HEK293 (cell line): ENCODE measurements around the gene BLTP3A.

Experiments
- CTCF ChIA-PET: fragments of 350-600 bp; formaldehyde crosslinking; extraction: SDS; loops from one replicate; lab custom pipeline; 2021; ENCODE audit warnings: antibody characterized with exemption; lab: Yijun Ruan, JAX
- POLR2A ChIA-PET: fragments of 300-600 bp; formaldehyde crosslinking; extraction: SDS; loops from one replicate; lab custom pipeline; 2020; ENCODE audit warnings: antibody characterized with exemption, inconsistent platforms; lab: Yijun Ruan, JAX
- H3K27ac ChIP-seq: fragments of 200-500 bp; sonication (Bioruptor generic); 2 replicates; pipeline ENCODE4 v1.5.1; 2014; ENCODE audit warnings: low read depth, low read length, control low read depth, inconsistent platforms; ENCODE audit errors: extremely low read depth
- H3K36me3 ChIP-seq, 2 experiments: fragments of 200-500 bp in 1 of 2; sonication (Bioruptor generic) in 1 of 2; 1 replicate in 1 of 2; 2 replicates in 1 of 2; pipeline ENCODE4 v1.5.1; 2014 to 2017; ENCODE audit warnings: inconsistent platforms in 2 of 2, low read length in 2 of 2; ENCODE audit not compliant: control insufficient read depth in 2 of 2, insufficient read depth in 1 of 2
- H3K4me1 ChIP-seq: fragments of 200-500 bp; sonication (Bioruptor generic); 2 replicates; pipeline ENCODE4 v1.5.1; 2014; ENCODE audit warnings: mild to moderate bottlenecking, low read length, inconsistent platforms; ENCODE audit not compliant: control insufficient read depth, insufficient read depth
- H3K4me3 ChIP-seq: 2 replicates; pipeline ENCODE4 v1.5.1; 2011; ENCODE audit warnings: low read depth, mild to moderate bottlenecking, control low read depth, low read length, moderate library complexity
- H3K9me3 ChIP-seq: fragments of 200-500 bp; sonication (Bioruptor generic); 2 replicates; pipeline ENCODE4 v1.5.1; 2014; ENCODE audit warnings: low read depth, low read length, inconsistent platforms; ENCODE audit not compliant: control insufficient read depth, insufficient read depth
- GFI1B ChIP-seq: fragments of 450-650 bp; formaldehyde crosslinking; IDR thresholded peaks from 2 replicates; pipeline ENCODE4 v1.5.1; 2016; ENCODE audit warnings: missing biosample characterization, missing genetic modification characterization
- HOXA7 ChIP-seq: sonication (generic); formaldehyde crosslinking; IDR thresholded peaks from 2 replicates; pipeline ENCODE4 v1.8.1; 2022; ENCODE audit warnings: missing genetic modification reagents, borderline replicate concordance
- KLF16 ChIP-seq: fragments of 450-650 bp; formaldehyde crosslinking; IDR thresholded peaks from 2 replicates; pipeline ENCODE4 v1.5.1; 2017; ENCODE audit warnings: missing biosample characterization, missing genetic modification characterization
- KLF8 ChIP-seq: fragments of 450-650 bp; formaldehyde crosslinking; IDR thresholded peaks from 2 replicates; pipeline ENCODE4 v1.5.1; 2016; ENCODE audit warnings: missing biosample characterization, missing genetic modification characterization
- KLF9 ChIP-seq: fragments of 450-650 bp; formaldehyde crosslinking; IDR thresholded peaks from 2 replicates; pipeline ENCODE4 v1.5.1; 2016; ENCODE audit warnings: missing biosample characterization, missing genetic modification characterization, low read depth
- MZF1 ChIP-seq: fragments of 450-650 bp; formaldehyde crosslinking; IDR thresholded peaks from 2 replicates; pipeline ENCODE4 v1.5.1; 2017; ENCODE audit warnings: missing biosample characterization, missing genetic modification characterization, borderline replicate concordance
- PRDM1 ChIP-seq: fragments of 450-650 bp; formaldehyde crosslinking; IDR thresholded peaks from 2 replicates; pipeline ENCODE4; 2016; ENCODE audit warnings: missing biosample characterization, missing genetic modification characterization
- SCRT2 ChIP-seq: fragments of 450-650 bp; formaldehyde crosslinking; IDR thresholded peaks from 2 replicates; pipeline ENCODE4 v1.5.1; 2016; ENCODE audit warnings: missing biosample characterization, missing genetic modification characterization
- SP7 ChIP-seq: fragments of 450-650 bp; formaldehyde crosslinking; IDR thresholded peaks from 2 replicates; pipeline ENCODE4 v1.5.1; 2016; ENCODE audit warnings: missing biosample characterization, missing genetic modification characterization
- WT1 ChIP-seq: fragments of 450-650 bp; formaldehyde crosslinking; IDR thresholded peaks from 2 replicates; pipeline ENCODE4 v1.5.1; 2016; ENCODE audit warnings: missing biosample characterization, missing genetic modification characterization
- ZBTB21 ChIP-seq: fragments of 450-650 bp; formaldehyde crosslinking; IDR thresholded peaks from 2 replicates; pipeline ENCODE4 v1.5.1; 2017; ENCODE audit warnings: missing biosample characterization, missing genetic modification characterization
- ZEB2 ChIP-seq: fragments of 450-650 bp; formaldehyde crosslinking; IDR thresholded peaks from 2 replicates; pipeline ENCODE4 v1.5.1; 2016; ENCODE audit warnings: missing biosample characterization, missing genetic modification characterization
- ZFP3 ChIP-seq: fragments of 450-650 bp; formaldehyde crosslinking; IDR thresholded peaks from 2 replicates; pipeline ENCODE4 v1.5.1; 2016; ENCODE audit warnings: low read depth, missing biosample characterization, missing genetic modification characterization
- ZNF121 ChIP-seq: fragments of 450-650 bp; formaldehyde crosslinking; IDR thresholded peaks from 2 replicates; pipeline ENCODE4 v1.5.1; 2016; ENCODE audit warnings: missing biosample characterization, missing genetic modification characterization
- ZNF132 ChIP-seq: fragments of 450-650 bp; formaldehyde crosslinking; IDR thresholded peaks from 2 replicates; pipeline ENCODE4 v1.5.1; 2017; ENCODE audit warnings: missing biosample characterization, missing genetic modification characterization, borderline replicate concordance
- ZNF133 ChIP-seq: fragments of 450-650 bp; formaldehyde crosslinking; IDR thresholded peaks from 2 replicates; pipeline ENCODE4 v1.5.1; 2016; ENCODE audit warnings: missing biosample characterization, missing genetic modification characterization
- ZNF184 ChIP-seq: fragments of 450-650 bp; IDR thresholded peaks from 2 replicates; pipeline ENCODE4 v1.5.1; 2018; ENCODE audit warnings: missing biosample characterization, mild to moderate bottlenecking, missing genetic modification characterization
- ZNF2 ChIP-seq: fragments of 450-650 bp; formaldehyde crosslinking; IDR thresholded peaks from 2 replicates; pipeline ENCODE4 v1.5.1; 2016; ENCODE audit warnings: missing biosample characterization, missing genetic modification characterization
- ZNF248 ChIP-seq: fragments of 450-650 bp; formaldehyde crosslinking; IDR thresholded peaks from 2 replicates; pipeline ENCODE4 v1.5.1; 2017; ENCODE audit warnings: missing biosample characterization, missing genetic modification characterization
- ZNF302 ChIP-seq: fragments of 450-650 bp; formaldehyde crosslinking; IDR thresholded peaks from 2 replicates; pipeline ENCODE4 v1.5.1; 2016; ENCODE audit warnings: missing biosample characterization, missing genetic modification characterization, low read depth
- ZNF335 ChIP-seq: fragments of 450-650 bp; formaldehyde crosslinking; conservative IDR thresholded peaks from 2 replicates; pipeline ENCODE4 v1.5.1; 2016; ENCODE audit warnings: missing biosample characterization, missing genetic modification characterization
- ZNF473 ChIP-seq: fragments of 450-650 bp; formaldehyde crosslinking; IDR thresholded peaks from 2 replicates; pipeline ENCODE4 v1.5.1; 2017; ENCODE audit warnings: missing biosample characterization, missing genetic modification characterization
- ZNF596 ChIP-seq: fragments of 450-650 bp; IDR thresholded peaks from 2 replicates; pipeline ENCODE4 v1.5.0; 2018; ENCODE audit warnings: missing biosample characterization, mild to moderate bottlenecking, missing genetic modification characterization, moderate library complexity
- ZNF692 ChIP-seq: fragments of 450-650 bp; formaldehyde crosslinking; IDR thresholded peaks from 2 replicates; pipeline ENCODE4 v1.5.1; 2016; ENCODE audit warnings: missing biosample characterization, missing genetic modification characterization
- ZNF785 ChIP-seq: fragments of 450-650 bp; formaldehyde crosslinking; IDR thresholded peaks from 2 replicates; pipeline ENCODE4 v1.5.1; 2016; ENCODE audit warnings: missing biosample characterization, missing genetic modification characterization
- ZNF791 ChIP-seq: fragments of 450-650 bp; formaldehyde crosslinking; IDR thresholded peaks from 2 replicates; pipeline ENCODE4 v1.5.1; 2016; ENCODE audit warnings: missing biosample characterization, missing genetic modification characterization
- ZNF830 ChIP-seq: fragments of 450-650 bp; IDR thresholded peaks from 2 replicates; pipeline ENCODE4 v1.5.0; 2018; ENCODE audit warnings: missing biosample characterization, missing genetic modification characterization, low read depth, mild to moderate bottlenecking, moderate library complexity
- ZSCAN18 ChIP-seq: fragments of 450-650 bp; formaldehyde crosslinking; IDR thresholded peaks from 2 replicates; pipeline ENCODE4 v1.5.1; 2016; ENCODE audit warnings: missing biosample characterization, missing genetic modification characterization
- ZXDB ChIP-seq: fragments of 450-650 bp; formaldehyde crosslinking; IDR thresholded peaks from 2 replicates; pipeline ENCODE4 v1.5.1; 2016; ENCODE audit warnings: missing biosample characterization, missing genetic modification characterization
- TF ChIP-seq, protein P1 (sequence below): fragments of 450-650 bp; formaldehyde crosslinking; IDR thresholded peaks from 2 replicates; pipeline ENCODE4 v1.5.1; 2016; ENCODE audit warnings: missing biosample characterization, missing genetic modification characterization
- TF ChIP-seq, protein P2 (sequence below): fragments of 450-650 bp; formaldehyde crosslinking; IDR thresholded peaks from 2 replicates; pipeline ENCODE4 v1.5.1; 2016; ENCODE audit warnings: missing biosample characterization, missing genetic modification characterization, low read depth

The BLTP3A gene

DNA sequence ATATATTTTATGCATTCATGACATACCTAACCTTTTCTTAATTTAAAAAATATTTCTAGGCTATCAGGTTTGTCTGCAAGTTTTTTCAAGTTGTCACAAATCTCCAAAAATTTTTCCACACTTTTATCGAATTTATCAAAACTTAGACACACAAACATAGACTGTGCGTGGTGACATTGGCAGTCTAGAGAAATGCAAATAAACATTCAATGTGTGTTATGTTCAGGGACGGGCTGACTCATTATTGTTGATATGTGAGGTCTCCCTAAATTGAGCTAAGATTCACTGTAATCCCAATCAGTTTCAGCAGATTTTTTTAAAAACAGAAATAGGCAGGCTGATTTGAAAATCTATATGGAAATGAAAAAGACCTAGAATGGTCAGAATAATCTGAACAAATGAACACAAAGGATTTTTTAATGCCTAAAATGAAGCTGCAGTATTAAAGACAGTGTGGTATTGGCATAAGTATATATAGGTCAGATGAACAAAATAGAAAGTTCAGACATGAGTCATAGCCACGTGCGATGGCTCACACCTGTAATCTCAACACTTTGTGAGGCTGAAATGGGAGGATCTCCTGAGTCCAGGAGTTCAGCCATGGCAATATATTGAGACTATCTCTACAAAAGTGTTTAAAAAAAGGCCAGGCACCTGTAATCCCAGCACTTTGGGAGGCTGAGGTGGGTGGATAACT lies 19.2 kb downstream of the BLTP3A start:
- Histone ChIP-seq H3K4me3 (no peak overlapping the region), H3K27ac (no peak overlapping the region; the same call in 1 of the 2 replicates), H3K4me1 (peaks cover 12% of the 10 kb centered on the region), H3K9me3 (no peaks in the 10 kb centered on the region), H3K36me3 (no peaks in the 10 kb centered on the region; a peak in 1 of 3 replicates)
- CTCF ChIA-PET = interaction anchor here (0.6 kb wide), 1 partner anchor 76 kb away, joined by 3 read pairs; no protein-coding TSS in a partner anchor
- POLR2A ChIA-PET = no interaction called here
- no peak for TF ChIP-seq ZNF2 (tag by site-specific recombination)
- TF ChIP-seq ZNF302 (tag by site-specific recombination) = no peak
- no peak for TF ChIP-seq MZF1 (tag by site-specific recombination)
- TF ChIP-seq ZNF184 (tag by site-specific recombination) = 0 out of 2 replicates have a peak, but pooled peaks have one; percentile 23
- TF ChIP-seq ZNF248 = no peak
- TF ChIP-seq, protein P1, sequence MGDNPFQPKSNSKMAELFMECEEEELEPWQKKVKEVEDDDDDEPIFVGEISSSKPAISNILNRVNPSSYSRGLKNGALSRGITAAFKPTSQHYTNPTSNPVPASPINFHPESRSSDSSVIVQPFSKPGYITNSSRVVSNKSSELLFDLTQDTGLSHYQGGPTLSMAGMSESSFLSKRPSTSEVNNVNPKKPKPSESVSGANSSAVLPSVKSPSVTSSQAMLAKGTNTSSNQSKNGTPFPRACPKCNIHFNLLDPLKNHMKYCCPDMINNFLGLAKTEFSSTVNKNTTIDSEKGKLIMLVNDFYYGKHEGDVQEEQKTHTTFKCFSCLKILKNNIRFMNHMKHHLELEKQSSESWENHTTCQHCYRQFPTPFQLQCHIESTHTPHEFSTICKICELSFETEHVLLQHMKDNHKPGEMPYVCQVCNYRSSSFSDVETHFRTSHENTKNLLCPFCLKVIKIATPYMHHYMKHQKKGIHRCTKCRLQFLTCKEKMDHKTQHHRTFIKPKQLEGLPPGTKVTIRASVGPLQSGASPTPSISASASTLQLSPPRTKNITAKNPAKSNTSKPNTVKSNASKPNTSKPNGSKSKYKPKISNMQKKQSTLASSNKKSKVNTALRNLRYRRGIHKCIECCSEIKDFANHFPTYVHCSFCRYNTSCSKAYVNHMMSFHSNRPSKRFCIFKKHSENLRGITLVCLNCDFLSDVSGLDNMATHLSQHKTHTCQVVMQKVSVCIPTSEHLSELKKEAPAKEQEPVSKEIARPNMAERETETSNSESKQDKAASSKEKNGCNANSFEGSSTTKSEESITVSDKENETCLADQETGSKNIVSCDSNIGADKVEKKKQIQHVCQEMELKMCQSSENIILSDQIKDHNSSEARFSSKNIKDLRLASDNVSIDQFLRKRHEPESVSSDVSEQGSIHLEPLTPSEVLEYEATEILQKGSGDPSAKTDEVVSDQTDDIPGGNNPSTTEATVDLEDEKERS (tag by site-specific recombination) = no peak
- no peak for TF ChIP-seq ZNF596 (tag by site-specific recombination)
- no peak for TF ChIP-seq ZXDB (tag by site-specific recombination)
- TF ChIP-seq, protein P2, sequence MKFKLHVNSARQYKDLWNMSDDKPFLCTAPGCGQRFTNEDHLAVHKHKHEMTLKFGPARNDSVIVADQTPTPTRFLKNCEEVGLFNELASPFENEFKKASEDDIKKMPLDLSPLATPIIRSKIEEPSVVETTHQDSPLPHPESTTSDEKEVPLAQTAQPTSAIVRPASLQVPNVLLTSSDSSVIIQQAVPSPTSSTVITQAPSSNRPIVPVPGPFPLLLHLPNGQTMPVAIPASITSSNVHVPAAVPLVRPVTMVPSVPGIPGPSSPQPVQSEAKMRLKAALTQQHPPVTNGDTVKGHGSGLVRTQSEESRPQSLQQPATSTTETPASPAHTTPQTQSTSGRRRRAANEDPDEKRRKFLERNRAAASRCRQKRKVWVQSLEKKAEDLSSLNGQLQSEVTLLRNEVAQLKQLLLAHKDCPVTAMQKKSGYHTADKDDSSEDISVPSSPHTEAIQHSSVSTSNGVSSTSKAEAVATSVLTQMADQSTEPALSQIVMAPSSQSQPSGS (tag by site-specific recombination) = no peak
- TF ChIP-seq SCRT2 = peak; percentile 69; the same call in 1 of the 2 replicates
- peak; percentile 35; the same call in 1 of the 2 replicates for TF ChIP-seq ZEB2 (tag by site-specific recombination)
- 0 out of 2 replicates have a peak, but pooled peaks have one; percentile 14 for TF ChIP-seq PRDM1
- TF ChIP-seq SP7 (tag by site-specific recombination) = peak; percentile 55; the same call in 1 of the 2 replicates
- TF ChIP-seq KLF8 (tag by site-specific recombination) = no peak; the same call in 1 of the 2 replicates
- TF ChIP-seq ZNF473 (tag by site-specific recombination) = no peak
- no peak for TF ChIP-seq KLF9 (tag by site-specific recombination)
- no peak for TF ChIP-seq ZNF692
- no peak for TF ChIP-seq ZBTB21 (tag by site-specific recombination)
- TF ChIP-seq ZNF830 = no peak
- TF ChIP-seq ZNF785 (tag by site-specific recombination) = no peak
- peak; percentile 51 for TF ChIP-seq WT1 (tag by site-specific recombination)
- TF ChIP-seq GFI1B = peak; percentile 67
- no peak for TF ChIP-seq ZNF121
- no peak for TF ChIP-seq HOXA7 (CRISPR knock-in tag)
- TF ChIP-seq ZFP3 (tag by site-specific recombination) = no peak
- 0 out of 2 replicates have a peak, but pooled peaks have one; percentile 11 for TF ChIP-seq ZNF335 (tag by site-specific recombination)
- TF ChIP-seq ZNF132 (tag by site-specific recombination) = no peak
- TF ChIP-seq KLF16 (tag by site-specific recombination) = no peak
- TF ChIP-seq ZNF133 (tag by site-specific recombination) = no peak
- TF ChIP-seq ZNF791 = no peak
- no peak for TF ChIP-seq ZSCAN18 (tag by site-specific recombination)
